Measurements from ENCODE around the gene SLC25A47.

Gene SLC25A47

DNA sequence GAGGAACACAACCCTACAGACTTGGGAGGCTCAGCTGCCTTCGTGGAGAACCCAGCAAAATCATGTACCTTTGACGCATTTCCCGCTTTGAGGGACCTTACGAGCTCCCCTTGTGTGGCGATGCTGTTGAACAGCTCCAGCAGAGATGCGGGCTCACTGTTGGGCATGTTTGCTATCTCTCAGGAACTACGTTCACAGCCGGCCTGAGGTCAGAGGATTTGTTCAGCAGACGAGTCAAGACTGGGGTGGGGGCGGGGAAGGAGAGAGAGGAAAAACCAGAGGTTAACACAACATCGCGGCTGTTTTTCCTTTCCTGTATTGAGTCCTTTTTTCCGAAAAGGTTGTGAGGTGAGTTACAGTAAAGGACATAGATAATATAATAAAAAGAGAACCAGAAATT is 45.9 kb downstream of the SLC25A47 start:
- Mint-ChIP-seq H3K27me3 (no peaks in the 10 kb centered on the region), H3K4me1 (peaks cover 33 to 55% of the 10 kb centered on the region in 2 donors), H3K9me3 (no peaks in the 10 kb centered on the region), H3K27ac (no peak overlapping the region), H3K36me3 (peaks cover 44 to 69% of the 10 kb centered on the region in 2 donors), H3K4me3 (no peak overlapping the region)
- DNase-seq (no peak), ATAC-seq (replicated peaks) (no peak)

DNA sequence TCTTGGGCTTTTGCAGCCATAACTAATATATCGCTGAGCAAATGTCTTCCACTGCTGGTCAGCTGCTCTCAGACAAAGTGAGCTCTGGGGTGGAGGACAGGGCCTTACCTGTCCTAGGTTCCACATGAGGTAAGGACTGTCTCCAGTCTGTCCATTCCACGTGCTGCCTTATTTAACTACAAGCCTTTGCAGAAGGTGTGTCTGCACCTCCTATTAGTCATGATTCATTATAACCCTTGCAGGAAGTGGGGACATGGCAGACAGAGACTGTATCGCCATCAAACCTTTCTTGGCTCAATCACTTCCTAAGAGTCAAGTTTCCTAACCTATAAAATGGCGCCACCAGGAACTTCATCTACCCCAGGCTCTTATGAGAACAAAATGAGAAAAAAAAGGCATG is 46.9 kb downstream of the SLC25A47 start:
- Mint-ChIP-seq H3K9me3 (no peaks in the 10 kb centered on the region), H3K27ac (no peak overlapping the region), H3K4me1 (peaks cover 40 to 65% of the 10 kb centered on the region in 2 donors), H3K27me3 (no peaks in the 10 kb centered on the region), H3K4me3 (no peak overlapping the region), H3K36me3 (peaks cover 49 to 76% of the 10 kb centered on the region in 2 donors)
- ATAC-seq (replicated peaks) (no peak), DNase-seq (no peak)

DNA sequence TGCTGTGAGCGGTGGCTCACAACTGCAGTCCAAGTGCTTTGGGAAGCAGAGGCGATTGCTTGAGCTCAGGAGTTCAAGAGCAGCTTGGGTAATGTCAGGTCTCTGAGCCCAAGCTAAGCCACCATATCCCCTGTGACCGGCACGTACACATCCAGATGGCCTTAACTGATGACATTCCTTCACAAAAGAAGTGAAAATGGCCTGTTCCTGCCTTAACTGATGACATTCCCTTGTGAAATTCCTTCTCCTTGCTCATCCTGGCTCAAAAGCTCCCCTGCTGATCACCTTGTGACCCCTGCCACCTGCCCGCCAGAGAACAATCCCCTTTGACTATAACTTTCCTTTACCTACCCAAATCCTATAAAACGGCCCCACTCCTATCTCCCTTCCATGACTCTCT is 48.6 kb downstream of the SLC25A47 start:
- Mint-ChIP-seq H3K4me3 (peak overlapping the region; percentile 22 to 66), H3K27ac (peak overlapping the region; percentile 27), H3K27me3 (no peaks in the 10 kb centered on the region), H3K4me1 (peaks cover 39 to 69% of the 10 kb centered on the region in 2 donors), H3K9me3 (no peaks in the 10 kb centered on the region), H3K36me3 (peaks cover 40 to 64% of the 10 kb centered on the region in 2 donors)
- ATAC-seq (replicated peaks) (no peak), DNase-seq (no peak)

DNA sequence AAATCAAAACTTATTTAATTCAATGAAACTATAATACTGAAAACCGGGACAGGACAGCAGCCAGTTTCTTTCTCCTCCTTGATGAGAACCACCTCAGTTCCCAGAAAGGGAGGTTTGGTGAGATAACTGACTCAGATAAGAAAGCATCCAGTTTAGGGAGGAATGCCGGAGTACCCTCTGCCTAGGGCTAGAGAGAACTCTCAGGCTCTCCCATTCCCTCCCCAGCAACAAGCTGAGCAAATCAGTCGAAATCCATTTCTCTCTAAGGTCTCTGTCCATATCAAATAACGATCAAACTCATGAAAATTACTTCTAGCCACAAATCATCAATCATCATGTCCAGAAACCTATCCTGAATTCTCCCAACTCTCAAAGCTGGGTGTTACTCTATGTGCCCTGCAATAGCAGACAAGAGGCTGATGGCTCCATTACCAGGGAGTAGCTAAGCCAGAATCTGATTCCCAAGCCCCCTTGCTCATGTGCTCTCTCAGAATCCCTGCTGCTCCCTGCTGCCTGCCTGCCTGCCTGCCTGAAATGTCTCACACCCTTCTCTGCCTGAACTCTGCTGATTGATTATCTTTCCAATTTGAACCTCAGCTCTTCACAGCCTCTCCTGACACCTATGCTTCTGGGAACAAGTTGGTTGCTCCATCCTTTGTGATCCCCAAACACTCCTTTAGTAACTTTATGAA is 49.4 kb downstream of the SLC25A47 start:
- no peaks in the 10 kb centered on the region for H3K27me3 Mint-ChIP-seq
- H3K4me1 Mint-ChIP-seq, result peaks cover 43 to 76% of the 10 kb centered on the region in 2 donors
- H3K9me3 Mint-ChIP-seq, result no peaks in the 10 kb centered on the region
- no peak for ATAC-seq (replicated peaks)
- DNase-seq, result no peak
- H3K4me3 Mint-ChIP-seq, result peak overlapping the region; percentile 89 to 94
- H3K27ac Mint-ChIP-seq, result peak overlapping the region; percentile 100
- peaks cover 37 to 59% of the 10 kb centered on the region in 2 donors for H3K36me3 Mint-ChIP-seq

DNA sequence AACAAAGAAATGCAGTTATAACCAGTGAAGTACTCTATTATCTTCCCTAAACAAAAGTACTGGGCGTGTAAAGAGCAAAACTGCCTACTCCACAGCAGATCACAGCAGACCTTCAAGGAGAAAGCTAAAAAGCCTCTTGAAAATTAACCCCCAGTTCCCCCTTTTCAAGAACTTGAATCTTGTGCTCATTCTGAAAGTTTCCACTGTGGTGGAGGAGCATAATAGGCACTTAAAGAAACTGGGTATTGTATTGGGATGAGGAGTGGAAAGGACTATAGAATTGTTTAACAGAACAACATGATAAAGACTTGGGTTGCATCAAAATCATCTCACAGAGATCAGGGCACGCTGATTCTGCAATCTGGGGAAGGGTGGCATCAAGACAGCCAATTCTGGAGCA is 51.1 kb downstream of the SLC25A47 start:
- DNase-seq (no peak), ATAC-seq (replicated peaks) (no peak)
- H3K4me3 Mint-ChIP-seq, result peak overlapping the region; percentile 89 to 94
- peaks cover 24 to 45% of the 10 kb centered on the region in 2 donors for H3K36me3 Mint-ChIP-seq
- H3K4me1 Mint-ChIP-seq, result peaks cover 41 to 72% of the 10 kb centered on the region in 2 donors
- H3K27me3 Mint-ChIP-seq, result no peaks in the 10 kb centered on the region
- no peaks in the 10 kb centered on the region for H3K9me3 Mint-ChIP-seq
- peak overlapping the region; percentile 100 for H3K27ac Mint-ChIP-seq

DNA sequence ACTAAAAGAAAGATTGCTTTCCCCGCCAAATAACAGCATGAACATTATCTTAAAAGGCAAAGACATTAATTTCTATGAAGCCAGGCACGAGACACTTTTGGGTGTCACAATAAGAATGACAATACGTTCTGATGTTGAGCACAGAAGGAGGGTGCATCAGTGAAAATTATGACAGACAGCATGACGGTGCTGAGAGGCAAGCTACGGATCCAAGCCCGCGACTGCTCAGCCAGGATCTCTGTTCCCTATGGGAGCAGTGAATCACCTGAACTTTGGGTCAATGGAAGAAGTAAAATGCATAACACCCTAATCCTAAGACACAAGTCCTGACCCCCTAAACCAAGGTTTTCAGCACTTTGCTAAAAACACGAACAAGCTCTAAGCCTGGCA is 51.7 kb downstream of the SLC25A47 start:
- DNase-seq (no peak), ATAC-seq (replicated peaks) (no peak)
- no peaks in the 10 kb centered on the region for H3K9me3 Mint-ChIP-seq
- peak overlapping the region; percentile 100 for H3K27ac Mint-ChIP-seq
- no peaks in the 10 kb centered on the region for H3K27me3 Mint-ChIP-seq
- H3K36me3 Mint-ChIP-seq, result peaks cover 24 to 43% of the 10 kb centered on the region in 2 donors
- peaks cover 40 to 68% of the 10 kb centered on the region in 2 donors for H3K4me1 Mint-ChIP-seq
- peak overlapping the region; percentile 89 to 94 for H3K4me3 Mint-ChIP-seq

DNA sequence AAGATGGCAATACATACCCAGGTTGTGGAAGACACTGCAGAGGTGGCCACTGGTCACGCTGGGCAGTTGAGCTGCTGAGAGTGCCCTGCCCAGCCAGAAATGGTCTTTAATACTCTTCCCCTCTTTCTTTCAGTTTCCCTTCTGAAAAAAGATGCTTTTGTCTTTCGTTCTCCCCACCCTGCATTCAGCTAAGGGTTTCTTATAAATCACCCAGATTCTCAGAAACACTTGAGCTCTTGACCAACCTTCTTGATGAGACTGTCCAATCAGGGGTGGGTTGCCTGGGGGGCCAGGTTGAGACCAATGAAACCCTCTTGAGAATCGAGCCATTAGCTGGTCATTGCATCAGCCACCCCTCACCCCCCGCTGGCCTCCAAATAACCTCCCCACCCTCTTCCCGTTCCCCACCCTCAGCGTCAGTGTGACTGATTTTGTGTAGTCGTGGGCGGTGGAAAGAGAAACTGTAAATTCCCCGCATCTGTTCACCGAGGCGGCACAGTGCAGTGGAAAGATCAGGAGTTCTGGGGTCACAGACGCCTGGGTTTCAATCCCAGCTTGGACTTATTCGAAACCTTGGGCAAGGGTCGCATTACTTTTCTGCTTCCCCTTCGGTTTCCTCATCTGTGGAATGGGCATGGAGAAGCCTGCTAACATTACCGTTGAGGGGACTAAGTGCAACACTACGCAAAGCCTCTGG is 52.3 kb downstream of the SLC25A47 start:
- Mint-ChIP-seq H3K27ac (peak overlapping the region; percentile 100), H3K9me3 (no peaks in the 10 kb centered on the region), H3K4me1 (peaks cover 39 to 63% of the 10 kb centered on the region in 2 donors), H3K27me3 (no peaks in the 10 kb centered on the region), H3K4me3 (peak overlapping the region; percentile 89 to 94), H3K36me3 (peaks cover 24 to 38% of the 10 kb centered on the region in 2 donors)
- DNase-seq, result peak; percentile 87
- ATAC-seq (replicated peaks), result peak; percentile 67 to 71

DNA sequence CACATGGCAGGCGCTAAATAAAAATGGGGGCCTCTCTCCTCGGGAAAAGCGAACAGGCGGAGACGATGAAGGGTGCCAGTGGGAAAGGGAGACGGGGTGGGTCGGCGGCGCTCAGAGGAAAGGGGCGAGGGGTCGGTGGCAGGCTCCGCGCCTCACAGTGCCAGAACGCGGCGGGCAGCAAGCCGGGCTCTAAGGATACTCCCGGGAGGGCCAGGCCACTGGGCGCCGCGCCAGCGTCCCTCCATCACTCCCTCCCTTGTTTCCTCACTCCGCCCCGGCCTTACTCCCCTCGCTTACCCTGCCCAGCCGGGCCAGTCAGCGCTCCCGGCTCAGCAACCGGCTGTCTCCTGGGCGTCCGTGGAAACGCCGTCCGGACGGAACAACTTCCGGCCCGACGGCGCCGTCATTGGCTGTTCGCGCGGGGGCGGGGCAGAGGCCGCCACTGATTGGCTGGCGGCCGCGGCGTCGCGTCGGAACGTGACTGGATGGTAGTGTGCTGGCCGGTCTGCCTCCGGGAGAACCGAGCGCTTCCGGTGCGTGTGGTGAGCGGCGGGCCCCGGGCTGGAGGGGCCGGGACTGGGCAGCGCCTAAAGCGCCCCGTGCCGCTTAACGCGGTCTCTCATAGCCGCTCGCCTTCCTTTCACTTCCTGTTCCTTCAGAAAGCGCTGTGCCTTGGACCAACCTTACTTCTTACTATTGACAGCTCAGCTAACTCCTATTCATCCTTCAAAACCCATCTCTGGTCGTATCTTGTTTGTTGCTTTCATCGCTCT is 53.0 kb downstream of the SLC25A47 start, which contains the start of gene WDR25:
TSS of gene WDR25 (plus strand) at position 523 of the 773 bp plus-strand sequence.
- H3K27ac Mint-ChIP-seq, result peak within 1 kb of the TSS; percentile 100
- peak within 1 kb of the TSS; percentile 89 to 94 for H3K4me3 Mint-ChIP-seq
- peaks cover 24 to 38% of the 10 kb centered on the region in 2 donors for H3K36me3 Mint-ChIP-seq
- no peaks in the 10 kb centered on the region for H3K27me3 Mint-ChIP-seq
- H3K9me3 Mint-ChIP-seq, result no peaks in the 10 kb centered on the region
- ATAC-seq (replicated peaks), result peak; percentile 77 to 81
- H3K4me1 Mint-ChIP-seq, result peaks cover 39 to 58% of the 10 kb centered on the region in 2 donors
- peak; percentile 93 for DNase-seq

DNA sequence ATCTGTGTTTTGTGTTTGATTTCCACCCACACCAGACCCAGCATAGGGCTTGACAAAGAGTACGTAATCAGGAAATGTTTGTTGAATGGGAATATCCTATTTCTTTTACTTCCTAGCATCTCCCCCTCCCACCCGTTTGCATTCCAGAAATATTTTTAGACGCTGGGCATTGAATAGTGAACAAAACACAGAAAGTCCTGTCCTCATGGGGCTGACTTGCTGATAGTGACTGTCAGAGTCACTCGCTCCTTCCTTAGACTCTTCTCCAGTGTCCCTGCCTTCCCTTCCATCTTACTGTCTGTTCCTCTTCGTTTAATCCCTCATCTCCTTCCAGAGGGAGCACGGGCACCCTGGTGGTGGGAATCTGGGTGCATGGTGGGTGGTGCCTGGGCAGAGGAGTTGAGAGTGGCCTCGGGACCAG is 53.6 kb downstream of the SLC25A47 start:
- H3K27me3 Mint-ChIP-seq, result no peaks in the 10 kb centered on the region
- peaks cover 23 to 35% of the 10 kb centered on the region in 2 donors for H3K36me3 Mint-ChIP-seq
- H3K9me3 Mint-ChIP-seq, result no peaks in the 10 kb centered on the region
- H3K4me1 Mint-ChIP-seq, result peaks cover 36 to 51% of the 10 kb centered on the region in 2 donors
- DNase-seq, result no peak
- peak overlapping the region; percentile 100 for H3K27ac Mint-ChIP-seq
- ATAC-seq (replicated peaks), result no peak
- H3K4me3 Mint-ChIP-seq, result peak overlapping the region; percentile 89 to 94
